Calu3 (cell line): ENCODE results near the gene FBH1. TPM values are rescaled to one million over a fixed set of nuclear protein-coding genes. Genes with fewer than 3 reads are reported as not detected.
A peak's percentile ranks its signal among the peaks of the same experiment; 100 is the strongest.

Experiments
- Bru-seq: library from RNA; stranded (reverse); fragments of 400-500 nt; gene quantifications from one replicate; lab custom pipeline; 2021; lab: Mats Ljungman, UMichigan
- BruChase-seq, 2 experiments: library from RNA; stranded (reverse); fragments of 400-500 nt; gene quantifications; one replicate each; lab custom pipeline; 2021; lab: Mats Ljungman, UMichigan
- BruUV-seq: library from RNA; stranded (reverse); fragments of 400-500 nt; replicated peaks from 2 replicates; lab custom pipeline; 2021; lab: Mats Ljungman, UMichigan
- CTCF ChIA-PET: fragments of 300-600 bp; sonication (Branson Sonifier 250); formaldehyde crosslinking; loops from one replicate; lab custom pipeline; 2022; ENCODE audit warnings: antibody characterized with exemption; lab: Charles Lee
- DNase-seq: peaks from one replicate; pipeline ENCODE4 v3.0.0; 2022
- H3K27ac Mint-ChIP-seq: one replicate; pipeline ENCODE4 v1.8.0; 2022; ENCODE audit warnings: mixed read lengths; ENCODE audit not compliant: unreplicated experiment
- H3K27me3 Mint-ChIP-seq: one replicate; pipeline ENCODE4 v1.8.0; 2022; ENCODE audit warnings: mixed read lengths; ENCODE audit not compliant: unreplicated experiment
- H3K36me3 Mint-ChIP-seq: one replicate; pipeline ENCODE4 v1.8.0; 2022; ENCODE audit warnings: mild to moderate bottlenecking, moderate library complexity, mixed read lengths; ENCODE audit not compliant: insufficient read depth, unreplicated experiment
- H3K4me1 Mint-ChIP-seq: one replicate; pipeline ENCODE4 v1.8.0; 2022; ENCODE audit warnings: mild to moderate bottlenecking, low read depth, mixed read lengths; ENCODE audit not compliant: unreplicated experiment
- H3K4me3 Mint-ChIP-seq: one replicate; pipeline ENCODE4 v1.8.0; 2022; ENCODE audit warnings: mild to moderate bottlenecking, low read depth, moderate library complexity, mixed read lengths; ENCODE audit not compliant: unreplicated experiment
- H3K9me3 Mint-ChIP-seq: one replicate; pipeline ENCODE4 v1.8.0; 2022; ENCODE audit warnings: low read depth, mixed read lengths; ENCODE audit not compliant: unreplicated experiment
- CTCF ChIP-seq: fragments of 200-600 bp; IDR thresholded peaks from one replicate; pipeline ENCODE4 v1.8.0; 2022; ENCODE audit warnings: antibody characterized with exemption; ENCODE audit not compliant: unreplicated experiment
- intact Hi-C: fragments of 100-400 bp; cut with micrococcal nuclease; formaldehyde crosslinking; loops from one replicate; pipeline ENCODE4 v1.10.0; 2022; ENCODE audit not compliant: unreplicated experiment
- long read RNA-seq: library from polyadenylated mRNA; stranded (forward); transcript quantifications from one replicate; pipeline ENCODE4 v2.0.0, GENCODE V29; 2022
- total RNA-seq: library from RNA; stranded (reverse); gene quantifications from 2 replicates; pipeline ENCODE4 v1.2.3, GENCODE V29; 2022

FBH1 gene
- total RNA-seq = 77.3 and 79.4 TPM in 2 replicates
- Bru-seq, nascent RNA = percentile 79 among the genes with signal in this experiment
- BruChase-seq, experiment 1, labeled RNA remaining after a 6-hour chase = percentile 87 among the genes with signal in this experiment
- BruChase-seq, experiment 2, labeled RNA remaining after a 2-hour chase = percentile 93 among the genes with signal in this experiment
- long read RNA-seq, transcript FBH1-201 (21 exons, 3,560 nt) = major isoform, 17 of 60 reads
- long read RNA-seq, partial matches to known transcripts = 16 of 60 reads
- long read RNA-seq, other reads (novel, unspliced or antisense) = 27 of 60 reads

DNA sequence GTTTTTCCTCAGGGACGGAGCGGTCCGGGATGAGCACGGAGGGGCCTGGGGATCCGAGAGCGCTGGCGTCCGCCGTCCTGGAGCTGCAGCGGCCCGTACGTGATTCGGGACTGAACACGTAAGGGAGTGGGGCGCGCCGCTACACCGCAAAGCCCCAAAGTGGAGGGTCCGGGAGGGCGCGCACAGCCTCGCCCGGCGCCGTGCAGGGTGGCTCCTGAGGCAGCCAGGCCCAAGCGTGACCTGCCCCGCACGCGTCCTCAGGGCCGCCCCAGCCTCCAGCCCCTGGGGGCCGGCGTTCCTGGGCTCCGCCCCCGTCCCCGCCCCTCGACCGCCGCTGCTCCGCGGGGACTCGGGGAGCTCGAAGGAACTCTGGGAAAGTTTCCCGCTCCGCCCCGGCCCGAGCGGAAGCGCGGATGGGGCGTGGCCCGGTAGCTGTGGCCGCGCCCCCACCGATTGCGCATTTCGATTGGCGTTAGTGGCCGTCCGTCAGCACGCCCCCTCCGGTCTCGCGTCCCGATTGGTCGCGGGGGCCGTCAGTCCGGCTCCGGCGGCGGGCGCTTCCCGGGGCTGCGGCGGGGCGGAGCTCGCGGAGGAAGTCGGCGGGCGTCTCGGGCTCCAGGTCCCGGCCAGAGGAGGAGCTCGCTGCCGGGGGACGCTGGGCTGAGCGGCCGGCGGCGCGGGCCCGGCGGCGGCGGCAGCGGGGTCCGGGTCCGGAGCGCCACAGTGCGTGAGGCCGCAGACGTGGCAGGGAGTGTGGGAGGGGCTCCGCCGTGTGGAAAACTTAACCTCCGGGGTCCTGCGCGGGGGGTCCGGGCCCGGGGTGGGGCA lies at the start of gene FBH1, which contains the start of gene ANKRD16:
Gene FBH1, plus strand, starts transcription at position 620 of the 828 bp plus-strand sequence. Its CDS starts 103 bp downstream, at position 723.
Gene ANKRD16, minus strand, starts transcription at position 270 of the 828 bp plus-strand sequence. CDS start 539 bp downstream, outside the sequence.
- peak within 1 kb of the TSS; percentile 82 for H3K4me3 Mint-ChIP-seq
- BruUV-seq = no TSS peak
- peaks cover 41% of the 10 kb centered on the region for H3K4me1 Mint-ChIP-seq
- H3K36me3 Mint-ChIP-seq = peaks cover 49% of the 10 kb centered on the region
- H3K27ac Mint-ChIP-seq = peak within 1 kb of the TSS; percentile 81
- peak; percentile 97 for DNase-seq
- no peaks in the 10 kb centered on the region for H3K9me3 Mint-ChIP-seq
- CTCF ChIA-PET = interaction anchor here (0.6 to 1.5 kb wide), 9 partner anchors 13 to 343 kb away, joined by 3 to 5 read pairs (median 4); no protein-coding TSS in a partner anchor
- H3K27me3 Mint-ChIP-seq = no peaks in the 10 kb centered on the region
- TF ChIP-seq CTCF = no peak
- intact Hi-C loops = no loop called here

DNA sequence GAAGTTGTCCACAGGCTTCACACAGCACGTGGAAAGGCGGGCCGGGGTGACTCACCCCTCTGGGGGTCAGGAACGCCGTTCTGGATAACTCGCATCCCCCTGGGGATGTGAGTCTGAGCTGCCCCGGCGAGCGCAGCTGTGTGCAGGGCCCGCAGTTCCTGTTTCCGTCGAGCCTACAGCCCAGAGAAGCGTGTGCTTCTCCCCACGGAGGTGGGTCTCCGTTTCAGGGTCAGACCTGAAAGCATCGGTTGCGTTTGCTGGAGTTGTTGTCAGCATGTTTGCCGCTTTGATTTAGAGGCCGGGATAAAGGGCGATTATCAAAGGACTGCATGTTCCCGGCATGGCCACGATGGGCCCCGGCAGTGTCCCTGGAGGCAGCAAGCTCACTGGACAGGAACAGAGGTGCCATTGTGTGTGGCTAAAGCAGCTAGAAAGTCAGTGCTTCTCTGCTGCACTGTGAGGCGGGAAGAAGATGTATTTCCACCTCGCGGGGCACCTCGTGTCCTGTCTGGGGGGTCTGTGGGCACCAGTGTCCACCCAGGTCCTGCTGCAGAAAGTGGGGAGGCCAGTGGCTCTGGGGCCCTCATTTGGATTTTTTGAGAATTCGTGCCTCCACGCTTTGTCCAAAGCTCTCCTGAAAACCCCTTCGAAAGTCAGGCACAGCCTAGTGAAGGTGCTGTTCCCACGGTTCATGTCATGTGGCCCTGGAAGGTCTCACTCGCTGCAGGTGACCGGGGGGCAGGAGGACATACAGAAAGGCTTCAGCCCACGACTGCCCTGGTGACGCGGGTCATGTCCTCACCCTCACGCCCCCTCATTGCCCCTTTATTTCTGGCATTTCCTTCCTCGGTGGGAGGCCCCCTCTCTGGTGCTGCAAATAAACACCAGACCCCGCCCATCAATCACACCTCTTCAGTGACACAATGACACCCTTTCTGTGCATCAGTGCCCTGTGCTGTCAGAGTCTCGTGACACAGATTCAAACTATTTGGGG lies 49.4 kb upstream of the FBH1 start:
- no peaks in the 10 kb centered on the region for H3K9me3 Mint-ChIP-seq
- H3K4me3 Mint-ChIP-seq = no peak overlapping the region
- CTCF ChIA-PET = no interaction called here
- intact Hi-C loops = no loop called here
- no peak overlapping the region for H3K27ac Mint-ChIP-seq
- no peaks in the 10 kb centered on the region for H3K4me1 Mint-ChIP-seq
- TF ChIP-seq CTCF = no peak
- no peaks in the 10 kb centered on the region for H3K27me3 Mint-ChIP-seq
- DNase-seq = no peak
- H3K36me3 Mint-ChIP-seq = no peaks in the 10 kb centered on the region
- no TSS peak for BruUV-seq

- CTCF ChIA-PET = no interaction called here
- BruUV-seq = no TSS peak
- no peaks in the 10 kb centered on the region for H3K9me3 Mint-ChIP-seq
- no peaks in the 10 kb centered on the region for H3K27me3 Mint-ChIP-seq
- no peaks in the 10 kb centered on the region for H3K4me1 Mint-ChIP-seq
- H3K36me3 Mint-ChIP-seq = no peaks in the 10 kb centered on the region
- intact Hi-C loops = no loop called here
- no peak overlapping the region for H3K27ac Mint-ChIP-seq
- TF ChIP-seq CTCF = no peak
- DNase-seq = no peak
- no peak overlapping the region for H3K4me3 Mint-ChIP-seq
These were observed 48.1 kb upstream of the FBH1 start for GRCh38 chr10:5841965-5842364.
